Measurements from ENCODE around the gene GAS2L3. TPM values are rescaled to one million over a fixed set of nuclear protein-coding genes. Genes with fewer than 3 reads are reported as not detected.

The GAS2L3 gene
- 1.3 and 3.1 TPM in 2 replicates for total RNA-seq

DNA sequence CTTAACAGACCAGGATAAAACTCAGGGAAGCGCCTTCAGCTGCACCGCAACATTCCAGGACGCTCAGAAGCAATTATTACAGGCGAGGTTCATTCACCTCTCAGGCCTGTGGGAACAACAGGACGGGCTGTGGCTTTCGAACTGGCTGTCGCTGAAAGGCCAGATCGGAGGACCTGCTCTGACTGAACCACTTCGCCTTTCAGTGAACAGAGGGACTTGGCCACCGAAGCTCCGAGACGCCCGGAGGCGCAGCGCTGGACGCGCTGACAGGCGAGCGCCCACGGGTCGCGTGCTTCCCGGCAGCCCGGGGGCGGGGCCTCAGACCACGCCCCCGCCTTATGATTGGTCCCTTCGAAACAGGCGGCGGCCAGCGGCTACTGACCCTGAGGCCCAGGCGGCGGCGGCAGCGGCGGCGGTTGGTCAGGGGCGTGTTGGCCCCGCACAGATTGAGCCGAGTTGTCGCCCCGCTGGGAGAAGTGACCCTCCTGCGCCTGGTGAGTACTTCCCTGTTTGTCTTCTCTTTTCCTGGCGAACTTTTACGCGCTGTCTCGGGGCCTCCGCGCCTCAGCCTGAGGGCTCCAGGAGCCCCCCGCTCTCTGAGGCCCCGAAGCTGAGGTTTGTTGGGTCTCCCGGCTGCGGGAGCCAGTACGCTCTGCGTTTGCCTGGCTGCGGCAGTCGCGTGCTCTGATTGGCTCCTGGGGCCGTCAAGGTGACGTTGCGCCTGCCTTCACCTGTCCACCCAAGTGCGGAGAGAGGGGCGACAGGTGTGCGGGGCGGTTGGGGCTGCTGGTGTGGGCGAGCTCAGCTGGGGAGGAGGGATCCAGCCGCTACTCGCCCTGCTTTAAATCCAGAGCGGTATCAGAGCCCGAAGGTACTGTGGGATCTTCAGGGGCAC is at the start of gene GAS2L3:
Gene GAS2L3, plus strand, starts transcription at position 393 of the 895 bp plus-strand sequence. CDS start 21,221 bp downstream, outside the sequence.

Other genes starting within 250 kb of the GAS2L3 start
- gene SLC17A8, start 216.6 kb upstream of the GAS2L3 start, total RNA-seq: not detected in 2 replicates
- 0.12 and 0.51 TPM in 2 replicates for gene NR1H4, start 99.8 kb upstream of the GAS2L3 start, total RNA-seq
- 4.0 and 4.4 TPM in 2 replicates for gene ANO4, start 221.1 kb downstream of the GAS2L3 start, total RNA-seq